ENCODE measurements around the gene RUNX2. TPM values are rescaled to one million over a fixed set of nuclear protein-coding genes. Genes with fewer than 3 reads are reported as not detected.

The RUNX2 gene
- total and polyA plus RNA-seq, 2 experiments from 2014 or later = 1.0 to 2.1 TPM

- Histone ChIP-seq H4K20me1 (ENCODE audit: insufficient read depth, poor library complexity, severe bottlenecking) (no peaks in the 10 kb centered on the region), H3K4me1 (ENCODE audit: insufficient read depth) (no peaks in the 10 kb centered on the region), H3K4me2 (no peak overlapping the region), H3K4me3 (no peak overlapping the region), H2AFZ (no peak overlapping the region), H3K27ac (no peak overlapping the region), H3K9me3 (ENCODE audit: low read depth) (no peaks in the 10 kb centered on the region), H3K9me2 (replicated peaks; ENCODE audit: insufficient read depth) (no peaks in the 10 kb centered on the region), H3K27me3 (no peaks in the 10 kb centered on the region), H3K36me3 (replicated peaks; ENCODE audit: insufficient read depth, low read depth) (no peaks in the 10 kb centered on the region), H3K79me2 (no peaks in the 10 kb centered on the region)
- DNase-seq (ENCODE audit: low spot score) = no peak
- 93% methylated on average over 9 of the region's 9 CpGs for WGBS (ENCODE audit: low lambda C conversion rate, missing lambda C conversion rate)
- TF ChIP-seq CTCF (IDR thresholded peaks at IDR 0.05; ENCODE audit: poor library complexity) (no peak), EZH2 (IDR thresholded peaks at IDR 0.05; ENCODE audit: borderline replicate concordance) (no peak), EZH2phosphoT487 (IDR thresholded peaks at IDR 0.05; ENCODE audit: low read depth, severe bottlenecking, unreplicated experiment) (no peak)
Observed at GRCh38 chr6:45687570-45687969, 359.4 kb downstream of the RUNX2 start.

GRCh38 chr6:45688180-45688579 is 360.1 kb downstream of the RUNX2 start:
- Histone ChIP-seq H3K27ac (no peak overlapping the region), H3K36me3 (replicated peaks; ENCODE audit: insufficient read depth, low read depth) (no peaks in the 10 kb centered on the region), H3K9me3 (ENCODE audit: low read depth) (no peaks in the 10 kb centered on the region), H3K79me2 (no peaks in the 10 kb centered on the region), H3K9me2 (replicated peaks; ENCODE audit: insufficient read depth) (no peaks in the 10 kb centered on the region), H3K4me3 (no peak overlapping the region), H3K4me2 (no peak overlapping the region), H4K20me1 (ENCODE audit: insufficient read depth, poor library complexity, severe bottlenecking) (no peaks in the 10 kb centered on the region), H3K4me1 (ENCODE audit: insufficient read depth) (no peaks in the 10 kb centered on the region), H2AFZ (no peak overlapping the region), H3K27me3 (no peaks in the 10 kb centered on the region)
- DNase-seq (ENCODE audit: low spot score) = no peak
- TF ChIP-seq CTCF (IDR thresholded peaks at IDR 0.05; ENCODE audit: poor library complexity) (no peak), EZH2 (IDR thresholded peaks at IDR 0.05; ENCODE audit: borderline replicate concordance) (no peak), EZH2phosphoT487 (IDR thresholded peaks at IDR 0.05; ENCODE audit: low read depth, severe bottlenecking, unreplicated experiment) (no peak)
- 100% methylated on average over 1 of the region's 1 CpG for WGBS (ENCODE audit: low lambda C conversion rate, missing lambda C conversion rate)

GRCh38 chr6:45689926-45690615 is 361.9 kb downstream of the RUNX2 start:
- Histone ChIP-seq H3K79me2 (no peaks in the 10 kb centered on the region), H3K9me2 (replicated peaks; ENCODE audit: insufficient read depth) (no peaks in the 10 kb centered on the region), H3K27ac (no peak overlapping the region), H3K27me3 (no peaks in the 10 kb centered on the region), H3K36me3 (replicated peaks; ENCODE audit: insufficient read depth, low read depth) (no peaks in the 10 kb centered on the region), H3K4me2 (no peak overlapping the region), H3K9me3 (ENCODE audit: low read depth) (no peaks in the 10 kb centered on the region), H3K4me1 (ENCODE audit: insufficient read depth) (no peaks in the 10 kb centered on the region), H2AFZ (no peak overlapping the region), H3K4me3 (no peak overlapping the region), H4K20me1 (ENCODE audit: insufficient read depth, poor library complexity, severe bottlenecking) (no peaks in the 10 kb centered on the region)
- no peak for TF ChIP-seq EZH2 (IDR thresholded peaks at IDR 0.05; ENCODE audit: borderline replicate concordance)
- no peak for TF ChIP-seq EZH2phosphoT487 (IDR thresholded peaks at IDR 0.05; ENCODE audit: low read depth, severe bottlenecking, unreplicated experiment)
- no peak for TF ChIP-seq CTCF (IDR thresholded peaks at IDR 0.05; ENCODE audit: poor library complexity)
- no peak for DNase-seq (ENCODE audit: low spot score)
- WGBS (ENCODE audit: low lambda C conversion rate, missing lambda C conversion rate) = 100% methylated on average over 2 of the region's 2 CpGs

All from hepatocyte (in vitro differentiated cells).